HepG2 (cell line): Measurements from ENCODE around the gene GLIS1. TPM values are rescaled to one million over a fixed set of nuclear protein-coding genes. Genes with fewer than 3 reads are reported as not detected.

ENCODE experiments used
- ATAC-seq: fragments of 200-7000 bp; cut with Tn5 transposase; 3 replicates; pipeline ENCODE4 v1.9.1; 2020; ENCODE audit warnings: mild to moderate bottlenecking, moderate library complexity
- BruUV-seq: library from RNA; stranded (reverse); fragments of 400-500 nt; replicated peaks from 2 replicates; lab custom pipeline; 2021; lab: Mats Ljungman, UMichigan
- CTCF ChIA-PET: fragments of 300-600 bp; formaldehyde crosslinking; extraction: SDS; loops from one replicate; lab custom pipeline; 2021; ENCODE audit warnings: low total read pairs, inconsistent platforms, low intra/inter-chr PET ratio; lab: Yijun Ruan, JAX
- POLR2A ChIA-PET: fragments of 350-600 bp; sonication (Branson Sonifier 250); formaldehyde crosslinking; loops from one replicate; lab custom pipeline; 2020; ENCODE audit warnings: antibody characterized with exemption, inconsistent platforms; lab: Yijun Ruan, JAX
- DNase-seq: peaks from one replicate; pipeline ENCODE4 v3.0.0-alpha.2; 2015; ENCODE audit warnings: low spot score
- FAIRE-seq: peaks from 3 replicates; lab custom pipeline; 2011; peaks lifted over from hg19 to GRCh38; lab: Jason Lieb, UNC
- H2AFZ ChIP-seq: one replicate; pipeline ENCODE4 v1.6.1; 2011; ENCODE audit warnings: low read length, inconsistent platforms
- H3K27ac ChIP-seq: fragments of 300-600 bp; 3 replicates; pipeline ENCODE4 v1.8.0; 2011; ENCODE audit warnings: mixed run types, mild to moderate bottlenecking, mixed read lengths, low read length, inconsistent platforms; ENCODE audit not compliant: insufficient read depth; ENCODE audit errors: extremely low read length
- H3K27me3 ChIP-seq, 2 experiments: fragments of 200-600 bp in 1 of 2; 2 replicates in 1 of 2; 3 replicates in 1 of 2; pipeline versions ENCODE4 v1.6.0 to v1.8.0; 2011; ENCODE audit warnings: low read length in 2 of 2, mild to moderate bottlenecking in 2 of 2, moderate library complexity in 2 of 2, inconsistent platforms in 1 of 2; ENCODE audit not compliant: insufficient read depth in 2 of 2, control insufficient read depth in 1 of 2
- H3K36me3 ChIP-seq, 2 experiments: fragments of 200-600 bp in 1 of 2; replicated peaks in 1 of 2; 2 replicates in 1 of 2; 3 replicates in 1 of 2; pipeline versions ENCODE4 v1.5.1 to v1.8.0; 2011; ENCODE audit warnings: low read length in 2 of 2, inconsistent platforms in 1 of 2; ENCODE audit not compliant: insufficient read depth in 2 of 2, control insufficient read depth in 1 of 2
- H3K4me1 ChIP-seq: 2 replicates; pipeline ENCODE4 v1.5.1; 2012; ENCODE audit warnings: low read length, inconsistent platforms; ENCODE audit not compliant: insufficient read depth
- H3K4me2 ChIP-seq: 2 replicates; pipeline ENCODE4 v1.6.0; 2011; ENCODE audit warnings: low read depth, low read length, inconsistent platforms
- H3K4me3 ChIP-seq, 3 experiments: fragments of 200-600 bp in 1 of 3; sonication (generic), shearing (Covaris generic) in 1 of 3; replicated peaks in 1 of 3; 2 replicates each; pipeline ENCODE4 v1.5.1; 2011 to 2016; ENCODE audit warnings: low read length in 3 of 3, inconsistent platforms in 2 of 3, low read depth in 2 of 3, mild to moderate bottlenecking in 2 of 3, control low read depth in 1 of 3, mixed read lengths in 1 of 3; ENCODE audit not compliant: insufficient read depth in 1 of 3
- H3K79me2 ChIP-seq: one replicate; pipeline ENCODE4 v1.6.1; 2011; ENCODE audit warnings: low read length, inconsistent platforms; ENCODE audit not compliant: insufficient read depth
- H3K9ac ChIP-seq: 2 replicates; pipeline ENCODE4 v1.6.0; 2011; ENCODE audit warnings: mild to moderate bottlenecking, low read depth, low read length, inconsistent platforms; ENCODE audit not compliant: insufficient read depth
- H3K9me3 ChIP-seq: 2 replicates; pipeline ENCODE4 v1.5.1; 2012; ENCODE audit warnings: mild to moderate bottlenecking, low read length
- H4K20me1 ChIP-seq: 2 replicates; pipeline ENCODE4 v1.6.0; 2011; ENCODE audit warnings: inconsistent platforms, mild to moderate bottlenecking, low read length, moderate library complexity; ENCODE audit not compliant: insufficient read depth
- ARID2 ChIP-seq: sonication (generic); formaldehyde crosslinking; IDR thresholded peaks from 2 replicates; pipeline ENCODE4 v1.8.1; 2022; ENCODE audit warnings: mild to moderate bottlenecking, missing genetic modification reagents, borderline replicate concordance
- ERF ChIP-seq: IDR thresholded peaks from 2 replicates; pipeline ENCODE4 v1.6.1; 2018; ENCODE audit warnings: missing biosample characterization, missing genetic modification reagents
- ETV5 ChIP-seq: IDR thresholded peaks from 2 replicates; pipeline ENCODE4 v1.6.1; 2018; ENCODE audit warnings: missing biosample characterization, missing genetic modification reagents, inconsistent platforms, borderline replicate concordance
- IKZF1 ChIP-seq: fragments of 450-650 bp; IDR thresholded peaks from 2 replicates; pipeline ENCODE4 v1.7.1; 2016
- KLF6 ChIP-seq: IDR thresholded peaks from 2 replicates; pipeline ENCODE4 v1.8.0; 2016; ENCODE audit warnings: missing biosample characterization, missing genetic modification reagents
- MIXL1 ChIP-seq: IDR thresholded peaks from 2 replicates; pipeline ENCODE4 v1.6.1; 2016
- MYC ChIP-seq: sonication (generic); formaldehyde crosslinking; IDR thresholded peaks from 2 replicates; pipeline ENCODE4 v1.9.0; 2021; ENCODE audit warnings: missing genetic modification reagents, borderline replicate concordance
- NAIF1 ChIP-seq: sonication (generic); formaldehyde crosslinking; IDR thresholded peaks from 2 replicates; pipeline ENCODE4 v1.5.0; 2020; ENCODE audit warnings: mild to moderate bottlenecking, missing genetic modification reagents, borderline replicate concordance
- TAF1 ChIP-seq: sonication (generic); formaldehyde crosslinking; IDR thresholded peaks from 2 replicates; pipeline ENCODE4 v1.4.0; 2020; ENCODE audit warnings: missing genetic modification reagents
- ZBTB20 ChIP-seq: sonication (generic); formaldehyde crosslinking; IDR thresholded peaks from 2 replicates; pipeline ENCODE4 v1.8.1; 2023; ENCODE audit warnings: missing genetic modification reagents, low read depth, mild to moderate bottlenecking, borderline replicate concordance
- ZC3H13 ChIP-seq: sonication (generic); formaldehyde crosslinking; IDR thresholded peaks from 2 replicates; pipeline ENCODE4 v1.8.1; 2023; ENCODE audit warnings: mild to moderate bottlenecking, missing genetic modification reagents, moderate library complexity
- ZNF17 ChIP-seq: sonication (generic); formaldehyde crosslinking; IDR thresholded peaks from 2 replicates; pipeline ENCODE4 v1.5.0; 2020; ENCODE audit warnings: mild to moderate bottlenecking, missing genetic modification reagents
- ZNF230 ChIP-seq: sonication (generic); formaldehyde crosslinking; IDR thresholded peaks from 2 replicates; pipeline ENCODE4 v1.4.0; 2020; ENCODE audit warnings: mild to moderate bottlenecking, missing genetic modification reagents
- ZNF24 ChIP-seq: fragments of 450-650 bp; IDR thresholded peaks from 2 replicates; pipeline ENCODE4 v1.6.1; 2017; ENCODE audit warnings: antibody characterized with exemption, mild to moderate bottlenecking
- ZNF33B ChIP-seq: sonication (generic); formaldehyde crosslinking; IDR thresholded peaks from 2 replicates; pipeline ENCODE4 v1.5.1; 2020; ENCODE audit warnings: mild to moderate bottlenecking, missing genetic modification reagents
- WGBS: methylation state at CpG from one replicate; pipeline ENCODE4 v1.1.6; 2017; ENCODE audit warnings: low lambda C conversion rate; 5-methylcytosine and 5-hydroxymethylcytosine counted together
- in situ Hi-C: cut with HindIII; loops from 2 replicates; pipeline ENCODE4 v1.10.0; 2017; ENCODE audit warnings: low pct_unique_long_range_greater_than_20kb; ENCODE audit not compliant: extremely low pct_ligation_motif_present
- intact Hi-C: fragments of 100-400 bp; cut with micrococcal nuclease; formaldehyde crosslinking; loops from one replicate; pipeline ENCODE4 v1.10.0; 2022; ENCODE audit not compliant: unreplicated experiment
- polyA plus RNA-seq, 8 experiments: library from polyadenylated mRNA; depleted of rRNA in 3 of 8; stranded (reverse) in 7 of 8; unstranded in 1 of 8; fragments of >200 nt; fragmentation: Illumina TruSeq in 4 of 8; extraction: Trizol in 4 of 8; gene quantifications; 2 replicates each; pipeline versions ENCODE4 v1.2.1 to v1.2.3, GENCODE V29; 2011 to 2016; ENCODE audit warnings: low read depth in 4 of 8, missing spikeins in 1 of 8, mixed read lengths in 1 of 8; ENCODE audit not compliant: insufficient read depth in 1 of 8
- total RNA-seq, 5 experiments: library from RNA; depleted of rRNA; stranded (reverse); fragments of >200 nt; fragmentation: Illumina TruSeq; extraction: Trizol; gene quantifications; 2 replicates each; pipeline ENCODE4 v1.2.3, GENCODE V29; 2016; ENCODE audit warnings: low read depth in 1 of 5
- TF ChIP-seq, protein P1 (sequence below): sonication (generic); formaldehyde crosslinking; IDR thresholded peaks from 2 replicates; pipeline ENCODE4 v1.4.0; 2020; ENCODE audit warnings: missing genetic modification reagents
- TF ChIP-seq, protein P2 (sequence below): sonication (generic); formaldehyde crosslinking; conservative IDR thresholded peaks from 2 replicates; pipeline ENCODE4 v1.4.0; 2020; ENCODE audit warnings: missing genetic modification reagents

GLIS1 gene
- total and polyA plus RNA-seq, 2 of the 13 experiments (the other 11 are each of a cell fraction or from before 2014, with no cell fraction given): 0.03 TPM; not detected in 1

- TF ChIP-seq ETV5 (CRISPR knock-in tag) (no peak), KLF6 (CRISPR knock-in tag) (no peak), TAF1 (CRISPR knock-in tag) (no peak), ZNF33B (CRISPR knock-in tag) (no peak), MYC (CRISPR knock-in tag) (no peak), ERF (no peak), ZC3H13 (no peak), ZNF24 (no peak), MIXL1 (CRISPR knock-in tag) (no peak), NAIF1 (no peak)
- TF ChIP-seq, protein P1, sequence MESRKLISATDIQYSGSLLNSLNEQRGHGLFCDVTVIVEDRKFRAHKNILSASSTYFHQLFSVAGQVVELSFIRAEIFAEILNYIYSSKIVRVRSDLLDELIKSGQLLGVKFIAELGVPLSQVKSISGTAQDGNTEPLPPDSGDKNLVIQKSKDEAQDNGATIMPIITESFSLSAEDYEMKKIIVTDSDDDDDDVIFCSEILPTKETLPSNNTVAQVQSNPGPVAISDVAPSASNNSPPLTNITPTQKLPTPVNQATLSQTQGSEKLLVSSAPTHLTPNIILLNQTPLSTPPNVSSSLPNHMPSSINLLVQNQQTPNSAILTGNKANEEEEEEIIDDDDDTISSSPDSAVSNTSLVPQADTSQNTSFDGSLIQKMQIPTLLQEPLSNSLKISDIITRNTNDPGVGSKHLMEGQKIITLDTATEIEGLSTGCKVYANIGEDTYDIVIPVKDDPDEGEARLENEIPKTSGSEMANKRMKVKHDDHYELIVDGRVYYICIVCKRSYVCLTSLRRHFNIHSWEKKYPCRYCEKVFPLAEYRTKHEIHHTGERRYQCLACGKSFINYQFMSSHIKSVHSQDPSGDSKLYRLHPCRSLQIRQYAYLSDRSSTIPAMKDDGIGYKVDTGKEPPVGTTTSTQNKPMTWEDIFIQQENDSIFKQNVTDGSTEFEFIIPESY (CRISPR knock-in tag): no peak
- TF ChIP-seq, protein P2, sequence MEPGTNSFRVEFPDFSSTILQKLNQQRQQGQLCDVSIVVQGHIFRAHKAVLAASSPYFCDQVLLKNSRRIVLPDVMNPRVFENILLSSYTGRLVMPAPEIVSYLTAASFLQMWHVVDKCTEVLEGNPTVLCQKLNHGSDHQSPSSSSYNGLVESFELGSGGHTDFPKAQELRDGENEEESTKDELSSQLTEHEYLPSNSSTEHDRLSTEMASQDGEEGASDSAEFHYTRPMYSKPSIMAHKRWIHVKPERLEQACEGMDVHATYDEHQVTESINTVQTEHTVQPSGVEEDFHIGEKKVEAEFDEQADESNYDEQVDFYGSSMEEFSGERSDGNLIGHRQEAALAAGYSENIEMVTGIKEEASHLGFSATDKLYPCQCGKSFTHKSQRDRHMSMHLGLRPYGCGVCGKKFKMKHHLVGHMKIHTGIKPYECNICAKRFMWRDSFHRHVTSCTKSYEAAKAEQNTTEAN (CRISPR knock-in tag): no peak
Measured at GRCh38 chr1:53696571-53696970, 42.4 kb downstream of the GLIS1 start (continued).

DNA sequence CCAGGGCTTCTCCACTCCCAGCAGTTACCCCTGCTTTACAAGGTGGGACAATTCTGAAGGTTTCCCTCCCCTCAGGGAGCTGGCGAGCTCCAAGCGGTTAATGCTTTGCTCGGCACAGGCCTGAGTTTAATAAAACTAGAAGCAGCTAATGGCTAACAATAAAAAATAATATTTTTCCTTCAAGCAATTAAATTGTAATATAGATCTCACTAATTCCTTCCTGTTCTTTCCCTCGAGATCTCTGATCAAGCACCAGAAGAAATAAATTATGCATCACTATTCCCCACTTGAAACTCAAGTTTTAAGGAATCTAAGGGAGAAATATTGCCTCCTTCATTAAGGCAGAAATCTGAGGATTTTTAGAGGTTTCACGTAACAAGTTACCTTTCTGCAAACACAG is 42.9 kb downstream of the GLIS1 start:
- POLR2A ChIA-PET: no interaction called here
- FAIRE-seq: no peak
- no TSS peak for BruUV-seq

More for the DNA sequence above, 42.9 kb downstream of the GLIS1 start:
- H3K27me3 ChIP-seq: peaks cover 7 to 37% of the 10 kb centered on the region in 2 experiments; a peak in 4 of 5 replicates
- intact Hi-C loops (no loop called here), in situ Hi-C loops (no loop called here)
- no peak for DNase-seq
- TF ChIP-seq ZNF230 (no peak), ZNF17 (CRISPR knock-in tag) (no peak), ZBTB20 (CRISPR knock-in tag) (no peak), ARID2 (CRISPR knock-in tag) (no peak), IKZF1 (no peak)
- ATAC-seq: no peak
- H3K4me3 ChIP-seq: no peak overlapping the region
- no peak overlapping the region for H3K27ac ChIP-seq
- no peaks in the 10 kb centered on the region for H3K79me2 ChIP-seq
- H3K4me2 ChIP-seq: no peak overlapping the region
- H3K9me3 ChIP-seq: no peaks in the 10 kb centered on the region
- no peaks in the 10 kb centered on the region for H4K20me1 ChIP-seq
- no peaks in the 10 kb centered on the region for H3K36me3 ChIP-seq
- H3K9ac ChIP-seq: no peak overlapping the region
- whole genome bisulfite sequencing: 43% methylated on average over 4 of the region's 5 CpGs
- no peaks in the 10 kb centered on the region for H3K4me1 ChIP-seq
- CTCF ChIA-PET: no interaction called here
- no peak overlapping the region for H2AFZ ChIP-seq
